ENCODE data around the gene MOSPD3. TPM values are rescaled to one million over a fixed set of nuclear protein-coding genes. Genes with fewer than 3 reads are reported as not detected.

Gene MOSPD3
- total RNA-seq, 1 experiment from 2014 or later, result 9.4 TPM

GRCh38 chr7:100584683-100585510, 27.4 kb upstream of the MOSPD3 start:
- POLR2A ChIA-PET (ENCODE audit: unreplicated experiment), result interaction anchor here (0.5 to 0.8 kb wide), 5 partner anchors 13 to 632 kb away, joined by 3 read pairs; partner anchors contain the start of gene PLOD3

GRCh38 chr7:100585511-100586265, 26.7 kb upstream of the MOSPD3 start, which contains the start of gene LRCH4:
TSS of gene LRCH4 (minus strand) at chr7:100586129. CDS start at chr7:100586100, 29 bp downstream.
- Histone ChIP-seq H3K9me2 (replicated peaks; ENCODE audit: low read length) (no peaks in the 10 kb centered on the region), H3K79me2 (ENCODE audit: low read length) (peaks cover 24% of the 10 kb centered on the region), H4K20me1 (ENCODE audit: low read length) (no peaks in the 10 kb centered on the region), H3K27me3 (ENCODE audit: low read length) (no peaks in the 10 kb centered on the region), H3F3A (ENCODE audit: low read length, unreplicated experiment) (no peaks in the 10 kb centered on the region), H3K27ac (ENCODE audit: low read length) (peak within 1 kb of the TSS; percentile 77), H3K36me3 (ENCODE audit: low read depth, low read length) (peaks cover 6% of the 10 kb centered on the region; the same call in 1 of the 2 replicates), H2AFZ (ENCODE audit: low read length) (peak within 1 kb of the TSS; percentile 80), H3K4me2 (ENCODE audit: low read length) (peak within 1 kb of the TSS; percentile 86), H3K4me1 (ENCODE audit: insufficient read depth, low read length) (peaks cover 17% of the 10 kb centered on the region), H3K4me3 (ENCODE audit: low read length) (peak within 1 kb of the TSS; percentile 78), H3K9me3 (ENCODE audit: low read length) (no peaks in the 10 kb centered on the region), H3K9ac (ENCODE audit: low read length) (peak within 1 kb of the TSS; percentile 94)
- peak; percentile 57 for DNase-seq
- BruUV-seq (replicated peaks), result no TSS peak
- no peak for TF ChIP-seq CTCF (conservative IDR thresholded peaks at IDR 0.05; ENCODE audit: low read depth, low read length)
- no peak for TF ChIP-seq EZH2phosphoT487 (IDR thresholded peaks at IDR 0.05; ENCODE audit: borderline replicate concordance, low read length)
- TF ChIP-seq EZH2 (IDR thresholded peaks at IDR 0.05; ENCODE audit: low read length, unreplicated experiment), result no peak
- intact Hi-C loops (cut with micrococcal nuclease), result loop anchor here (1.0 to 5.0 kb wide), 5 partner anchors 19 to 156 kb away; partner anchors contain the start of genes GIGYF1, GNB2 and MEPCE
- peak; percentile 34 for ATAC-seq
- CTCF ChIA-PET, result interaction anchor here (0.5 to 1.3 kb wide), 13 partner anchors 26 to 499 kb away, joined by 3 to 6 read pairs (median 3); partner anchors contain the start of genes MOSPD3, POP7 and TRIM56
- POLR2A ChIA-PET (ENCODE audit: unreplicated experiment), result interaction anchor here (0.5 to 1.6 kb wide), 7 partner anchors 20 to 723 kb away, joined by 3 to 12 read pairs (median 6); partner anchors contain the start of genes MOSPD3, NYAP1 and POP7

More at GRCh38 chr7:100584683-100585510, 27.4 kb upstream of the MOSPD3 start:
- CTCF ChIA-PET, result interaction anchor here (0.5 to 1.6 kb wide), 6 partner anchors 18 to 120 kb away, joined by 3 to 4 read pairs (median 4); no protein-coding TSS in a partner anchor
- DNase-seq, result peak; percentile 48
- Histone ChIP-seq H4K20me1 (ENCODE audit: low read length) (no peaks in the 10 kb centered on the region), H3K4me3 (ENCODE audit: low read length) (peak overlapping the region; percentile 78), H3K9me2 (replicated peaks; ENCODE audit: low read length) (no peaks in the 10 kb centered on the region), H3K9me3 (ENCODE audit: low read length) (no peaks in the 10 kb centered on the region), H3F3A (ENCODE audit: low read length, unreplicated experiment) (no peaks in the 10 kb centered on the region), H3K4me1 (ENCODE audit: insufficient read depth, low read length) (peaks cover 17% of the 10 kb centered on the region), H3K4me2 (ENCODE audit: low read length) (peak overlapping the region; percentile 85), H3K27me3 (ENCODE audit: low read length) (no peaks in the 10 kb centered on the region), H3K36me3 (ENCODE audit: low read depth, low read length) (peaks cover 10% of the 10 kb centered on the region; the same call in 1 of the 2 replicates), H3K79me2 (ENCODE audit: low read length) (peaks cover 24% of the 10 kb centered on the region), H3K9ac (ENCODE audit: low read length) (peak overlapping the region; percentile 94), H3K27ac (ENCODE audit: low read length) (no peak overlapping the region), H2AFZ (ENCODE audit: low read length) (peak overlapping the region; percentile 69; the same call in 1 of the 2 replicates)
- TSS peak; percentile 51 for BruUV-seq (replicated peaks)
- TF ChIP-seq CTCF (conservative IDR thresholded peaks at IDR 0.05; ENCODE audit: low read depth, low read length), result no peak
- no peak for TF ChIP-seq EZH2 (IDR thresholded peaks at IDR 0.05; ENCODE audit: low read length, unreplicated experiment)
- intact Hi-C loops (cut with micrococcal nuclease), result loop anchor here (5.0 kb wide), 1 partner anchor 107 kb away; the partner anchor contains the start of gene GIGYF1
- peak; percentile 1 for ATAC-seq
